Smooth muscle cell (in vitro differentiated cells): ENCODE measurements around the gene DYTN. TPM values are rescaled to one million over a fixed set of nuclear protein-coding genes. Genes with fewer than 3 reads are reported as not detected.

ENCODE experiments used
- DNase-seq: peaks from one replicate; lab custom pipeline; 2025; ENCODE audit not compliant: unreplicated experiment; lab: John Stamatoyannopoulos, UW
- H2AFZ ChIP-seq: fragments of 200-600 bp; sonication (generic); 2 replicates; pipeline ENCODE4 v1.6.0; 2016; ENCODE audit warnings: antibody characterized with exemption, low read depth, mild to moderate bottlenecking
- H3F3A ChIP-seq: fragments of 200-600 bp; sonication (generic); 2 replicates; pipeline ENCODE4 v1.6.0; 2017; ENCODE audit warnings: antibody characterized with exemption, low read depth
- H3K27ac ChIP-seq: fragments of 200-600 bp; sonication (generic); 2 replicates; pipeline ENCODE4 v1.5.1; 2016; ENCODE audit warnings: low read depth, mild to moderate bottlenecking
- H3K27me3 ChIP-seq: fragments of 200-600 bp; sonication (generic); 2 replicates; pipeline ENCODE4 v1.6.1; 2016; ENCODE audit warnings: low read depth, mild to moderate bottlenecking
- H3K36me3 ChIP-seq: fragments of 200-600 bp; sonication (generic); 2 replicates; pipeline ENCODE4 v1.5.1; 2016; ENCODE audit warnings: low read depth
- H3K4me1 ChIP-seq: fragments of 200-600 bp; sonication (generic); 2 replicates; pipeline ENCODE4 v1.5.1; 2016; ENCODE audit warnings: low read depth
- H3K4me2 ChIP-seq: fragments of 200-600 bp; sonication (generic); 2 replicates; pipeline ENCODE4 v1.6.0; 2016; ENCODE audit warnings: mild to moderate bottlenecking
- H3K4me3 ChIP-seq: fragments of 200-600 bp; sonication (generic); 2 replicates; pipeline ENCODE4 v1.5.1; 2016; ENCODE audit warnings: mild to moderate bottlenecking
- H3K79me2 ChIP-seq: fragments of 200-600 bp; sonication (generic); 2 replicates; pipeline ENCODE4 v1.6.0; 2016; ENCODE audit warnings: low read depth, mild to moderate bottlenecking
- H3K9ac ChIP-seq: fragments of 200-600 bp; sonication (generic); 2 replicates; pipeline ENCODE4 v1.6.0; 2016; ENCODE audit warnings: low read depth
- H3K9me3 ChIP-seq: fragments of 200-600 bp; sonication (generic); replicated peaks from 2 replicates; pipeline ENCODE4 v1.5.1; 2016; ENCODE audit warnings: low read depth
- H4K20me1 ChIP-seq: fragments of 200-600 bp; sonication (generic); 2 replicates; pipeline ENCODE4 v1.6.0; 2016; ENCODE audit warnings: low read depth
- WGBS: methylation state at CpG from one replicate; pipeline ENCODE4 v1.1.7; 2016; ENCODE audit warnings: low lambda C conversion rate; 5-methylcytosine and 5-hydroxymethylcytosine counted together
- polyA plus RNA-seq: library from polyadenylated mRNA; unstranded; fragments of >200 nt; fragmentation: Nextera tagmentation; extraction: Ambion mirVana; gene quantifications from 2 replicates; pipeline ENCODE4 v1.2.1, GENCODE V29; 2016
- total RNA-seq: library from RNA; depleted of rRNA; stranded (reverse); fragments of >200 nt; gene quantifications from 2 replicates; pipeline ENCODE4 v1.2.3, GENCODE V29; 2014
- TF ChIP-seq, protein P1 (sequence below): fragments of 200-600 bp; sonication (generic); IDR thresholded peaks from 2 replicates; pipeline ENCODE4 v1.5.1; 2017; ENCODE audit warnings: borderline replicate concordance, mild to moderate bottlenecking, antibody characterized with exemption; ENCODE audit not compliant: insufficient read depth, poor library complexity, severe bottlenecking

Gene DYTN
- total and polyA plus RNA-seq, 2 experiments from 2014 or later: not detected

DNA sequence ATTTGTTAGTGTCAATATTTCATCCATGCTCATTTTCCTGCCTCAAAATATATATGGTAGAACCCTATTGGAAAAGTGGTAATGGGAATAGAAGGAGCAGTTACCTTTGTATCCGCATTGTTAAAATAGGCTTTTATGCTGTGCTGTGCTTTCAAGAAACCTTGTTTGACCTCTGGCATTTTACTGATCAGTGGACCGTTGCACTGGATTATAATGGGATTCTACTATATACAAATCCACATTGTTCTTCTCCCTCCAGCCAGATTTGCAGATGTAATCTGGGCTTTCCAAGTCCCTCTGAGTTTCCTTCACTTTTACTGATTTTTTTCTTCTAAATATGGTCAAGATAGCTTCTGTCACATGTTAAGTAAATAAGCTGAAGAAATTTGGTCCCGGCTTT, 99.2 kb downstream of the DYTN start:
- WGBS: 84% methylated on average over 3 of the region's 3 CpGs
- H3K79me2 ChIP-seq: no peaks in the 10 kb centered on the region
- H3K9me3 ChIP-seq: no peaks in the 10 kb centered on the region

GRCh38 chr2:206616151-206616550, 102.0 kb downstream of the DYTN start:
- Histone ChIP-seq H3K9me3 (no peaks in the 10 kb centered on the region), H4K20me1 (no peaks in the 10 kb centered on the region), H3K27me3 (no peaks in the 10 kb centered on the region), H3K79me2 (no peaks in the 10 kb centered on the region), H3K4me3 (no peak overlapping the region), H3K9ac (no peak overlapping the region), H3K4me2 (no peak overlapping the region), H3K36me3 (no peaks in the 10 kb centered on the region), H2AFZ (no peak overlapping the region), H3K27ac (no peak overlapping the region), H3F3A (no peaks in the 10 kb centered on the region), H3K4me1 (peaks cover 27% of the 10 kb centered on the region)
- WGBS: 71% methylated on average over 2 of the region's 2 CpGs
- no peak for DNase-seq
- TF ChIP-seq, protein P1, sequence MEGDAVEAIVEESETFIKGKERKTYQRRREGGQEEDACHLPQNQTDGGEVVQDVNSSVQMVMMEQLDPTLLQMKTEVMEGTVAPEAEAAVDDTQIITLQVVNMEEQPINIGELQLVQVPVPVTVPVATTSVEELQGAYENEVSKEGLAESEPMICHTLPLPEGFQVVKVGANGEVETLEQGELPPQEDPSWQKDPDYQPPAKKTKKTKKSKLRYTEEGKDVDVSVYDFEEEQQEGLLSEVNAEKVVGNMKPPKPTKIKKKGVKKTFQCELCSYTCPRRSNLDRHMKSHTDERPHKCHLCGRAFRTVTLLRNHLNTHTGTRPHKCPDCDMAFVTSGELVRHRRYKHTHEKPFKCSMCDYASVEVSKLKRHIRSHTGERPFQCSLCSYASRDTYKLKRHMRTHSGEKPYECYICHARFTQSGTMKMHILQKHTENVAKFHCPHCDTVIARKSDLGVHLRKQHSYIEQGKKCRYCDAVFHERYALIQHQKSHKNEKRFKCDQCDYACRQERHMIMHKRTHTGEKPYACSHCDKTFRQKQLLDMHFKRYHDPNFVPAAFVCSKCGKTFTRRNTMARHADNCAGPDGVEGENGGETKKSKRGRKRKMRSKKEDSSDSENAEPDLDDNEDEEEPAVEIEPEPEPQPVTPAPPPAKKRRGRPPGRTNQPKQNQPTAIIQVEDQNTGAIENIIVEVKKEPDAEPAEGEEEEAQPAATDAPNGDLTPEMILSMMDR: no peak

More for the DNA sequence above, 99.2 kb downstream of the DYTN start:
- Histone ChIP-seq H2AFZ (no peak overlapping the region), H3K27ac (no peak overlapping the region), H4K20me1 (no peaks in the 10 kb centered on the region), H3K4me1 (peaks cover 17% of the 10 kb centered on the region), H3K4me2 (no peak overlapping the region), H3F3A (no peaks in the 10 kb centered on the region), H3K4me3 (no peak overlapping the region), H3K36me3 (no peaks in the 10 kb centered on the region), H3K9ac (no peak overlapping the region), H3K27me3 (no peaks in the 10 kb centered on the region)
- TF ChIP-seq, protein P1: no peak
- no peak for DNase-seq

- WGBS: 81% methylated on average over 7 of the region's 7 CpGs
Observed at GRCh38 chr2:206615417-206616089, 102.6 kb downstream of the DYTN start.

More at GRCh38 chr2:206615417-206616089, 102.6 kb downstream of the DYTN start:
- no peak for DNase-seq
- Histone ChIP-seq H4K20me1 (no peaks in the 10 kb centered on the region), H3K4me2 (no peak overlapping the region), H3F3A (no peaks in the 10 kb centered on the region), H3K4me3 (no peak overlapping the region), H3K36me3 (no peaks in the 10 kb centered on the region), H3K9me3 (no peaks in the 10 kb centered on the region), H3K79me2 (no peaks in the 10 kb centered on the region), H3K27me3 (no peaks in the 10 kb centered on the region), H3K4me1 (peaks cover 27% of the 10 kb centered on the region), H2AFZ (no peak overlapping the region), H3K9ac (no peak overlapping the region), H3K27ac (no peak overlapping the region)
- TF ChIP-seq, protein P1: no peak
